KBM-7 (cell line): ENCODE data around the gene NECTIN2.

Source experiments
- DNase-seq: peaks from one replicate; pipeline ENCODE4 v3.0.0-alpha.2; 2015
- in situ Hi-C: fragments of 300-500 bp; cut with MboI; formaldehyde crosslinking; loops from 2 replicates; pipeline ENCODE4 v1.14.3; 2020; ENCODE audit warnings: low sequenced_read_pairs, low pct_unique_long_range_greater_than_20kb, mixed read lengths

The NECTIN2 gene

GRCh38 chr19:44845612-44846454 lies at the start of gene NECTIN2:
NECTIN2 (plus strand) TSS chr19:44846297; CDS start chr19:44846526, 229 bp downstream.
- in situ Hi-C loops, result no loop called here
- peak; percentile 98 for DNase-seq

- in situ Hi-C loops, result no loop called here
- DNase-seq, result peak; percentile 78
Measured at GRCh38 chr19:44796701-44797115, 49.4 kb upstream of the NECTIN2 start.

- in situ Hi-C loops, result no loop called here
- DNase-seq, result no peak
Measured at GRCh38 chr19:44799627-44800346, 46.3 kb upstream of the NECTIN2 start.

GRCh38 chr19:44800461-44800860 lies 45.6 kb upstream of the NECTIN2 start:
- in situ Hi-C loops, result no loop called here
- peak; percentile 86 for DNase-seq

- in situ Hi-C loops, result no loop called here
- no peak for DNase-seq
Measured at GRCh38 chr19:44803442-44804428, 42.4 kb upstream of the NECTIN2 start.

- in situ Hi-C loops, result no loop called here
- DNase-seq, result no peak
Measured at GRCh38 chr19:44806291-44806690, 39.8 kb upstream of the NECTIN2 start.

GRCh38 chr19:44807162-44807561 lies 38.9 kb upstream of the NECTIN2 start:
- in situ Hi-C loops, result no loop called here

GRCh38 chr19:44807652-44808462 lies 38.2 kb upstream of the NECTIN2 start:
- in situ Hi-C loops, result no loop called here
- no peak for DNase-seq

More at GRCh38 chr19:44807162-44807561, 38.9 kb upstream of the NECTIN2 start:
- no peak for DNase-seq

- in situ Hi-C loops, result no loop called here
Measured at GRCh38 chr19:44808463-44809371, 37.4 kb upstream of the NECTIN2 start, which contains the start of gene BCAM. BCAM (plus strand) TSS chr19:44809103; CDS start chr19:44809125, 22 bp downstream.

GRCh38 chr19:44809577-44810233 lies 36.4 kb upstream of the NECTIN2 start:
- in situ Hi-C loops, result no loop called here
- no peak for DNase-seq

More at GRCh38 chr19:44808463-44809371, 37.4 kb upstream of the NECTIN2 start, which contains the start of gene BCAM:
- peak; percentile 23 for DNase-seq

GRCh38 chr19:44810234-44811121 lies 35.6 kb upstream of the NECTIN2 start:
- in situ Hi-C loops, result no loop called here
- no peak for DNase-seq

GRCh38 chr19:44811122-44811419 lies 35.0 kb upstream of the NECTIN2 start:
- in situ Hi-C loops, result no loop called here
- no peak for DNase-seq

GRCh38 chr19:44812142-44812718 lies 33.9 kb upstream of the NECTIN2 start:
- DNase-seq, result no peak
- in situ Hi-C loops, result no loop called here

GRCh38 chr19:44813070-44813840 lies 32.8 kb upstream of the NECTIN2 start:
- DNase-seq, result no peak
- in situ Hi-C loops, result no loop called here

- in situ Hi-C loops, result no loop called here
- no peak for DNase-seq
Measured at GRCh38 chr19:44813841-44814470, 32.1 kb upstream of the NECTIN2 start.
